ENCODE measurements around the gene SH3BP5L. TPM values are rescaled to one million over a fixed set of nuclear protein-coding genes. Genes with fewer than 3 reads are reported as not detected.
"Not testable (repeated sequence)": the region's sequence is repeated elsewhere in the genome, so short reads cannot be mapped to it uniquely, and the experiment has no call there.

SH3BP5L gene
- total RNA-seq, 1 donor from 2014 or later, result 27.5 TPM

DNA sequence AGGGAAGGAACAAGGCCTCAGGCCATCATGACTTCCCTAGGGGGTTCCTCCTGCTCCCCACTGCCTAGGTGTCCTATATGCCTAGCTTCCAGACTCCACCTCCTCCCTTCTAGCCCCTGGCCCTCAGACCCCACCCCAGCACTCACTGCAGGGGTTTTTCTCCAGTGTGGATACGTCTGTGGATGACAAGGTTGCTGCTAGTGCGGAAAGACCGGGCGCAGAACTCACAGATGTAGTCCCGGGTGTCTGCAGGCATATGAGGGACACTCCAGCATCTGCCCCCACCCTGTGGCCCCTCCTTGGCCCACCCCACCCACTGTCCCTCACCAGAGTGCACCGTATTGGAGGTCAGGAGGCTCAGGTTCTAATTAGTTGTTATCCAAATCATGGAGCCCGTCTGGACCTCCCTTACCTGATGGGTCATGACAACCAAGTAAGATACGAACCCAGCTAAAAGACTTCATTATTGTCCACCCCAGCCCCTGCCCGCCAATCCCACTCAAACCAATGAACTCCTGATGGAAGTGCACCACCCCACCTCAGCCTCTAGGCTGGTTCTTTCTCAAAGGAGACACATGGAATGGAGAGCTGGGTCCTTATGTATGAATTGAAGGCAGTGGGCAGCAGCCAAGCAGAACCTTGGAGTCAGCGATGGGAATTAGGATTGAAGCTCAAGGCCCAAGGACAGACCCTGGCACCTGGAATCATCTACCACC, 25.0 kb upstream of the SH3BP5L start:
- DNase-seq, result no peak

DNA sequence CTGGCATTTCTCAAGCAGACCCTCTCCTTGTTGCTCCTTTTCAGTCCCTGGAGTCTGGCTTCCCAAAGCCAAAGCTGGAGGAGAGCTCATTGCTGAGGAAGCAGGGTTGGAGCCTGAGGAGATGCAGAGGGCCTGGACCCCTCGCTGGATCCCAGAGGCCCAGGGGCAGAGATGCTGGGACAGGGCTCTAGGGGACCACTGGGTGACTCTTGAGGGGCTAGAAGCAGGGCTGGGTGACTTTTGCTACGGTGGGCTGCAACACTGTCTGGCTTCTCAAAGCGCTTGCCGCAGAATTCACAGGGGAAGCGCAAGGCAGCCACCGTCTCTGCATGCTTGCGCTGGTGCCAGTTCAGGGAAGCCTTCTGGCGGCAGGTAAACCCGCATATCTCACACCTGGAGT, 24.4 kb upstream of the SH3BP5L start:
- no peak for DNase-seq

GRCh38 chr1:248849637-248850036, 23.9 kb upstream of the SH3BP5L start:
- no peak for DNase-seq

- no peak for DNase-seq
Observed at GRCh38 chr1:248849152-248849551, 23.4 kb upstream of the SH3BP5L start.

- no peak for DNase-seq
Observed at GRCh38 chr1:248848602-248849001, 22.9 kb upstream of the SH3BP5L start.

- no peak for DNase-seq
Observed at GRCh38 chr1:248847956-248848561, 22.3 kb upstream of the SH3BP5L start.

GRCh38 chr1:248847181-248847955, 21.7 kb upstream of the SH3BP5L start:
- no peak for DNase-seq

GRCh38 chr1:248844526-248844925, 18.8 kb upstream of the SH3BP5L start:
- no peak for DNase-seq

DNA sequence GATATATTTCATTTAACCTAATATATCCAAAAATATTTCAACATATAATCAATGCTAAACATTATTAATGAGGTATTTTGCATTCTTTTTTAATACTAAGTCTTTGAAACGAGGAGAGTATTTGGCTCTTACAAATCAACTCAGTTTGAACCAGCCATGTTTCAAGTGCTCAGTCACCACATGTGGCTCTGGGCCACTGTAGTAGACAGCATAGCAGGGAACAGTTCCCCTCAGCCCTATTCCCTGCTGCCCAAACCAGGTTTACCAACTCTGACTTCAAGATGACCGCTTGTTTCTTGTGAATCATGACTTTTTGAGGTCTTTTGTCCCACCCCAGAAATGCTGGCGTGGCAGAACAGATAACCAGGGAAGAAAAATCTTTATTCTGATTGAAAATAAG, 18.0 kb upstream of the SH3BP5L start:
- no peak for DNase-seq

DNA sequence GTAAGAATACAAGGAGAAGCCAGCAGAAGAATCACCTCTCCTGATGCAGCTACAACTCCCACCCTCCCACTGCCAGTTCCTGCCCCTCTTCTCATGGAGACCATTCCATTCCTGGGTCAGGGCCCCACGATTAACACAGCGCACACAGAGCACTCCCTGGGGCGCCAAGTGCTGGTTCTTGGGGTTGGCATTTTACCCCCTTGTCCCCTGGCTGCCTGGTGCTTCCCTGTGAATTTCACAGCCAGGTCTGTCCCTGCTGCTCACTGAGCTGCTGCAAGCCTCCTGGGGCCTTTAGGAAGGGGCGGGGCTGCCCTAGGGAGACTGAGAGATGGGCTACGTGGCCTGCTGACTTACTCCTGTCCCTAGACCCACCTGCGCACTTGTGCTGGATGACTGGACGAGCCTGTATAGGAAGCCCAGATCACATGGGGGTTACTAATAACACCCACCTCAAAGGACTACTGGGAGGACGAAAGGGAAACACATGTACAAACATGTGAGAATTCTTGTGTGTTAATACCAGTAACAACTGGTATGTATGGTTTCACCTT, 17.1 kb upstream of the SH3BP5L start:
- no peak for DNase-seq

GRCh38 chr1:248841702-248842395, 16.1 kb upstream of the SH3BP5L start:
- no peak for DNase-seq

GRCh38 chr1:248840946-248841345, 15.2 kb upstream of the SH3BP5L start:
- no peak for DNase-seq

DNA sequence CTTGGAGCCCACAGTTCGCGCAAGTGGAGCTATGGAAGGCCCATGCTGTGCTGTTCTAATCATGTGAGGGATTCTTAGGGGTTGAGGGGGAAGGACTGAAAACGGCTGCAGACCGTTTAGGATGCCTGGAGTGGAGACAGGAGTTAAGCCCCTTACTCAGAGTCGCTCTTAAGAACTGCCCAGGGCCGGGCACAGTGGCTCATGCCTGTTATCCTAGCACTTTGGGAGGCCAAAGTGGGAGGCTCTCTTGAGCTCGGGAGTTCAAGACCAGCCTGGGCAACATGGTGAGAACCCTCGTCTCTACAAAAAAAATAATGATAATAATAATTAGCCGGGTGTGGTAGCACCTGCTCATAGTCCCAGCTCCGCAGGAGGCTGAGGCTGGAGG, 13.4 kb upstream of the SH3BP5L start:
- no peak for DNase-seq

GRCh38 chr1:248838357-248839167, 12.8 kb upstream of the SH3BP5L start:
- peak; percentile 89 for DNase-seq

DNA sequence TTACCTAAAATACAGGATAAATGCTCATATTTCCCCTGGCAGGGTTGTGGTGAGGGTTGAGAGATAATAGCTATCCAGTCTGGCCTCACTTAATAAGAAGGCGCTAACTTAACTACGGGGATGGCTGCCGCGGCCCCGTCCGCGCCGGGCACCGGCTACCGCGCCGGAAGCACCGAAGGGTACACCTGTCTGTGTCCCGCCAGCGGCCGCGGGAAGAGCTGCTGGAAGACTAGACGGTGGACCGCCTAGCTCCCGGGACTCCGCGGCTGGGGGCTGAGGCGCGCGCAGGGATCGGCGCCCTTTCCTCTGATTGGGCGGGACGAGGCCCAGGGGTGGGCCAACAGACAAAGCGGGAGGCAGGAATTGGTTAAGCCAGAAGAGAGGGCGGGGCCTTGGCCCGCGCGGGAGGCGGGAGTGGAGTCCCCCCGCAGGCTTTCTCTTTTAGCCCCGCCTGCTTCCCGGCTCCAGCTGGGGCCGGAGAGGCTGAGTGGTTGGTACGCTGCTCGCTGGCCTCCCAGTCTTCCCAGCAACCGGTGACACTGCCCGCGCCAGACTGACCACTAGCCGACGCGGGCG, 12.2 kb upstream of the SH3BP5L start, which contains the start of gene ZNF672:
Gene ZNF672, plus strand, starts transcription at position 444 of the 576 bp plus-strand sequence. CDS start 9,051 bp downstream, outside the sequence.
- DNase-seq, result peak; percentile 99

DNA sequence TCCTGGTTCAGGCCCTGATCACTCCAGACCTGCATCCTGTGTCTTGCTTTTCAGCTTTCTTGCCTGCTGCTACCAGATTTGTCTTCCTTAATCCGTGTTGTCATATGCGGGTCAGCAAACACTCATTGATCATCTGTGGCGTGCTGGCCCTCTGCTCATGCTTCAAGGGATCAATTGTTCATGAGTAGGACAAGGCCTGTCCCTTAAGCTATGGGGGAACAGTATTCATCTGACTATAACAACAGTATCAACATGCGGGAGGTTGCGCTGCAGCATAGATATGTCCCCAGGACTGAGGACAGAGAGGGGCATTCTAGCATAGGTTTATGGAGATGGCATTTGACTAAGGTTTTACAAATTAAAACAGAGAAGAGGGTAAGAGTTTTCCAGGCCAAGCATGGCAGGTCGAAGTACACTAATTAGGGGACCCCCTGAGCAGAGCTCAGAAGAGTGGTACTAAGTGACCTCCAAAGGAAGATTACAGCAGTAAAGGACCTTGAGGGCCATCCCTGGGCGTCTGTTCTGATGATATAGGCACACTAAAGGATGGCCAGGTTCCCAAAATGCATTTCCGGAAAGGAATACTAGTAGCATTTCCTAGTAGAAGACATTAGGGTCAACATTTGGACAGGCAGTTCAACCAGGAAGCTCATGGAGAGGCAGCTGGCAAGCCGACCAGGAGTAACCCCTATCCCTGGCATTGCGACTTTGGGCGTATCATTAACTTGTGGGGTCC, 11.5 kb upstream of the SH3BP5L start:
- DNase-seq, result no peak

GRCh38 chr1:248834343-248834940, 8.7 kb upstream of the SH3BP5L start:
- DNase-seq, result no peak

GRCh38 chr1:248831842-248832241, 6.1 kb upstream of the SH3BP5L start:
- DNase-seq, result no peak

GRCh38 chr1:248830718-248831017, 5.0 kb upstream of the SH3BP5L start:
- DNase-seq, result not testable (repeated sequence)

DNA sequence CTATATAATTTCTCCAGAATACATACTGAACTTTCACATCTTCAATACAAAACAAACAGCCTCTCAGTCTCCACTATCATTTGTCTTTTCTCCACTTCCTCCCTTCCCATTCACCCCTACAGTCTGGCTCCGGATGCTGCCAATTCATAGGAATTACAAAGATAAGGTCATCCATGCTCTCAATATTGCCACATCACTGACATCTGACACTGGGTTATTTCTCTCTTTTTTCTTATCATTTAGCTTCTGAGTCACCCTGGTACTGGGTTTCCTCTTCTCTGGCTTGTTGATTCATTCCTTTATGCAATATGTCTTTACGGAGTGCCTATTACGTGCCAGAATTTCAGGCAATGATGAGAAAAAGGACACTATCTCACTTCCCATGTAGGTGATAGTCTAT, 3.1 kb upstream of the SH3BP5L start:
- no peak for DNase-seq
